Activated CD4-positive, alpha-beta T cell treated with anti-CD3 and anti-CD28 coated beads for 1 hour (primary cell): ENCODE data around the gene LRBA.
"Not testable (repeated sequence)": the region's sequence is repeated elsewhere in the genome, so short reads cannot be mapped to it uniquely, and the experiment has no call there.

Experiments
- DNase-seq: peaks from one replicate; pipeline ENCODE4 v3.0.0-alpha.2; 2020

LRBA gene

DNA sequence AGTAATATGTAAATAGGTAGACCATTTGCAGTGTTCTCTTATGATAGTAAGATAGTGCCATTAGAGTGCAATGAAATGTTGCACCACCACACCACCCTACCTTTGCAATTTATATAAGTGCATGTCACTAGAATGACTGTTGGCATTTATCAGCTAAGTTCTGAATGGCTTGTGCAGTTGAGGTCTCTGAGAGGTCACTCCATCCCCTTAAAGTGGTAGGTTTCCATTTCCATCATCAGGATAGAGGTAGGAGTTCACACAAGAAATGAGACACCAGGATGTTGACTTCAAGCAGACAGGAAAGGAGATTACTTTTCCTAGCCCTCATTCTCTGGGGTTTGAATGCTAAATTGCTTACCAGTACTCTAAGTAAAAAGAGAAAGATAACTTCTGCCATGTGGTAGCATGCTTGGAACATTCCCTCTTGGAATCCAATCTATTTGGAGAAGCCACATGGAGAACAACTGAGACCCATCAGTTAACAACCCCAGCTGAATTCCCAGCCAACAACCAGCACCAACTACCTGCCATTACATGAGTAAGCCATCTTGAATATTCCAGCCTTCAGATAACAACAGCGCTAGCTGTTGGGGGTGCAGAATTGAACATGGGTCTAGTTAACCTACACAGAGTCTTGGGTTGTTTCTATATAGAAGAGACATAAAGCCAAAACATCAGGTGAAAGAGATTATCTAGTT is 6.7 kb upstream of the LRBA start:
- no peak for DNase-seq

DNA sequence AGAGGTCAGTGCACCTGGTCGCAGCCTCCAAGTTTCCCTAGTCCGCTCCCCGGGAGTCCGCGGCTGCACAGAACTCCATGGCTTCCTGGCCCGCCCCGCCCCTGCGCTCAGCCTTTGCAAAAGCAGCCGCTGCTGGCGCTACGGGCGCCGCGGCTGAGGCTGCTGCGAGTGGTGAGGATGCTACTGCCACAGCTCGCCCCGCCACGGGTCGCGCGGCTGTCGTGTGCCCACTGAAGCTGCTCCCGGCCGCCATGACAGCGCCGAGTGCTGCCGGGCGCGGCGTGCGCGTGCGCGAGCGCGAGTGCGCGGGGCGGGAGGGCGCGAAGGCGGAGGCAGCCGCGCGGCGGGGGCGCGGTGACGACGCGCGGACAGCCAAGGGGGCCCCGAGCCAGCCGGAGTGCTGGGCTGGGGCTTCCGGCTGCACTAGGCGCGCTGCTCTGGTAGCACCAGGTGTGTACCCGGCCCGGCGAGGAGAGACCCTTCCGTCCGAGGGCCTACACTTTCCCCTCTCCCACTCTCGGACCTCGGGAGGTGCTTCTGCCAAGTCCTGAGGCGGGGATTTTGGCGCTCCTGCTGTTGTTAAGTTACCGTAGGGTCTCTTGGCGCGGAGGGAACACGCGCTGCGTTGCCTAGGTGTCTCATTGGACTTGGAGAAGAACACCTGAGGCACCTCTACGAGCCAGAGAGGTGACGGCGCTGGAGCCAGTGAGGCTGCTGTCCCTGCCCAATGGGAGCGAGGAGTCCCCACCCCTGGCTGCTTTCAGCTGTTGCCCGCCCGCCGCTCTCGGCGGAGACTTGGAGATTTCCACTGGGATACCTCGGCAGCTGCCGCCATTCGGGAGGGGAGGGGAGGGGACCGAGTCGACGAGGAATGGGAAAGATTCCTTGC is 619 bp upstream of the LRBA start:
- DNase-seq = peak; percentile 73

DNA sequence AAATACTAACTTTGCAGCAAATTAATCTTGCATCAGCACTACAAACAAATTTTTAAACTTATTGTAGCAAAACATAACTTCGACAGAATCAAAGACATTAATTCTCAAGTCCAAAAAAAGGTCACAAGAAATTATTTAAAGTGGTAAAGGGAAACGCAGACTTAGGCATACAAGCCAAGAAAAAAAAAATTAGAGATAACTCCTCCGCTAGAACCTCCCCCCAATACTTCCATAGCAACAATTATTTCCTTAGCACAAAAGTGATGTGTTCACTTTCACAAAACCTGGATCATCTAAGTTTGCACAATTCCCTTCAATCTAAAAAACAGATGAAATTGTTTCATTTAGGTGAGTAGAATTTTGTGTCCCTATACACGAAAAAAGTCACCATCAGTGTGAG is 1.1 kb downstream of the LRBA start:
- DNase-seq = no peak

DNA sequence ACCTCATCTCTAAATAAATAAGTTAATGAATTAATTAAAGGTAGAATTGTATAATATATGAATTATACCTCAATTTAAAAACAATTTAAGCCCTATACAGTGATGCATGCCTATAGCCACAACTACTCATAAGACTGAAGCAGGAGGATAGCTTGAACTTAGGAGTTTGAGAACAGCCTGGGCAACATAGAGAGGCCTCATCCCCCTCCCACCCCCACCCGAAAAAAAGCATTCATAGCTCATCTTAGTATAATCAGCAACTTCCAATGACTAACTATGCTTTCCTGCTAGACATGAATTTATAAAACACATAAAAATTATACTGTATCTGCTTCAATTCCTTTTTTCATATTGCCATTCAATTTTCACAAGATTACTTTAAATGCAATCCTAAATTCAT is 1.6 kb downstream of the LRBA start:
- no peak for DNase-seq

DNA sequence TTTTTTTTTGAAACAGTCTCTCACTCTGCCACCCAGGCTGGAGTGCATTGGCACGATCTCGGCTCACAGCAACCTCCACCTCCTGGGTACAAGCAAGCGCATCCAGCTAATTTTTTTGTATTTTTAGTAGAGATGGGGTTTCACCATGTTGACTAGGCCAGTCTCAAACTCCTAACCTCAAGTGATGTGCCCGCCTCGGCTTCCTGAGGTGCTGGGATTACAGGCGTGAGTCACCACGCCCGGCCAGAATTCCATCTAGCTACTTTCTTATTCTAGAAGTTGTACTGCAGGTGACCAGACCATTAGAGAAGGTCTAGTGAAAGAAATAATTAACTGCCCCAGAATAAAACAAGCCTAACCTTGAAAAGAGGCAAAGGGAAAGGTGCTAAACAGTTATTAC is 2.3 kb downstream of the LRBA start:
- no peak for DNase-seq

DNA sequence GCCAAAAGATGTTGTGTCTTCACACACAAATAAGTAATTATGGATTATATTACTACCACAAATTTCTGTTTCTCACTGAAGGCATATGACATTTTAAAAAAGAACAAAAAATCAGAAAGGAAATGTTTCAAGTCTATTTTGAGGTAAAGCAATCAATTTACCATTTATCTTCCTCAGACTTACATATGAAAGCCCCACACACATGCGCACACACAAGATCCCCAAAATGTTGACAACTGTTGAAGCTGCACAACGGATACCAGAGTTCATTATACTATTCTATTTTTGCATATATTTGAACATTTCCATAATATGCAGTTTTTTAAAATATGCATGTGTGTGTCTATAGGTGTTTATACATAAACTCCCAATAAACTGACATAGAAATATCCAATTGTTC is 2.7 kb downstream of the LRBA start:
- DNase-seq = no peak

DNA sequence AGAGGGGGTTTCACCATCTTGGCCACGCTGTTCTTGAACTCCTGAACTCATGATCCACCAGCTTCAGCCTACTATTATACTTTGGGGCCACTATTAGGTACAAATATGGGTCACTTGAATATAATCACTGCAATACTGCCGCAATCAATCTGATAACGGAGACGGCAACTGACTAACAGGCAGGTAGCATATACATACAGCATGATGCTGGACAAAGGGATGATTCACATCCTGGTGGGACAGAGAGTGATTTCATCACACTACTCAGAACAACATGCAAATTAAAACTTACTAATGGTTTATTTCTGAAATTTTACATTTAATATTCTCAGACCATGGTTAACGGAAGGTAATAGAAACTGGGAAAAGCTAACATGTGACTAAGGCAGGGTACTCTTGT is 10.9 kb downstream of the LRBA start:
- DNase-seq = no peak

DNA sequence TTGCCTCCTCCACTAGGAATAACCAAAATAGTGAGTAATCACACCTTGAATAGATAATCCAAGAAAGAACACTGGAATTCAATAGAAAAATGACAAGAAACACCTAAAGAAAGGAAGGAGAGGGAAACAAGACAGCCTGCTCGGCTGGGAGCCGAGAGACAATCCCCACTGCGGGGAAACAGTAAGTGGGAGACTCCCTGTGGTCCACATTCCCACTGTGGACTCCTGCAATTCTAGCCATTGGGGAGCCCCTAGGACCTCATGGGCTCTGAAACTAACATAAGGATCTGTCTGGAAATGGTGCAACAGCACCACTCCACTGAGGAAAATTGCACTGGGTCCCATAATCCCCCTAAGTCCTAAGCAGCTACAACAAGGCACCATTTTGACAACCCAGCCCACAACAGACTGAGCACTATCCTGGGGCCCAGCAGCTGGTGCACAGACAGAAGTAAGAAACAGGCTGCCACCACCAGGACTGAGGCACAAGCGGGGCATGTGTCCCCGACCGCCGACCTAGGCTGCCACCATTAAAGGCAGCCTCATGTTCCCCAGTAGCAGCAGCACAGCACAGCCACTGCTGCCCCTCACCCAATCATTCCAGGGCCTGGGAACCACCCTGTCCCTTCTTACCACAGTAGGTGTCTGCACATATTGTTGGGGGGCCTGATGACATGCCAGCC is 14.2 kb downstream of the LRBA start:
- no peak for DNase-seq

DNA sequence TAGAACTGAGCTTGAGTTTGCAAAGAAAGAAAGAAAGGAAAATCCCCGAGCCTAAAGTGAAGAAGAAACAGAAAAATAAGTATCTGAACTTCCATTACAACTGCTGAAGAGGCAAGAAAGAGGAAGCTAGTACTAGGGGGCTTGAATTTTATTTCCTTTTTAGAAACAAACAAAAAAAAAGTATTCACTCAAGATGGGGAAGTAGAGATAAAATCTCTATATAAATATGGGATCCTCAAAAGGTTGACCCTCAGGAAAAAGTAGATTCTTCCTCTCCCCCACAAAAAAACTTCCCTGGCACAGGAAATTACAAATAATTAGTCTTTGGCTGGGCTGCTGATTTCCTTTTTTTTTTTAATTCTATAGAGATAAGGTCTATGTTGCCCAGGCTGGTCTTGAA is 16.0 kb downstream of the LRBA start:
- no peak for DNase-seq

DNA sequence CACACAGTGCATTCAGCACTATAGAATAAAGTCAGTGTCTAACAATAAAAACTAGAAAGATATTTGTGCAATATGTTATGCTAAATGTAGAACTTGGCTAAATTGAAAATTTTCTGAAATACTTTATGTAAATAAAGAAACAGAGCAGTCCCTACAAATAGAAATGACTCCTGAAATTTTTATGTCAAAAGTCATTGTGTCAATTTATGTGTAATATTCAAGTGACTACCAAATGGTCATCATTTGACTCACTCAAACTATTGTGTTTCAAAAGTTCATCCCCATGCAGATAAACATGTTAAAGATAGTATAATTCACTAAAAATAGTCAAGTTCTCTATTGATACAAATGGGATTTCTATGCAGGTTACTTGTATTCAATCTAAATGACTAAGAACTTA is 17.9 kb downstream of the LRBA start:
- no peak for DNase-seq

DNA sequence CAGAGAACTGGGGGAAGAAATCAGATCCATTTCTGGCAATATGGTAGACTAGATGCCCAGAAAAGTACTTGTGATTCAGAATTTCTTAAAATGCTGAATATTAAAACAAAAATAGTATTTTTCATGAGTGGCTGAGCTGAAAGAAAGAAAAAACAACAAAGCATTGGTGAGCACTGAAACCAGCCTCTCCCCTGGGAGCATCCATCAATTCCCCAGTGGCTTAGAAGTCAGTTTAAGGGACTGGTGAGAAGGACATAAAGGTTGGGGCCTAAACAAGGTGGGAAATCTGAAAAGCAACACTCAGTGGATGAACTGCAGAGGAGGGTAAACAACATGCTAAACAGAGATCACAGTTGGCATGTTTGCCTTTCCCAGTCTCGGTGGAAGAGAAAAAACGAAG is 20.4 kb downstream of the LRBA start:
- no peak for DNase-seq

DNA sequence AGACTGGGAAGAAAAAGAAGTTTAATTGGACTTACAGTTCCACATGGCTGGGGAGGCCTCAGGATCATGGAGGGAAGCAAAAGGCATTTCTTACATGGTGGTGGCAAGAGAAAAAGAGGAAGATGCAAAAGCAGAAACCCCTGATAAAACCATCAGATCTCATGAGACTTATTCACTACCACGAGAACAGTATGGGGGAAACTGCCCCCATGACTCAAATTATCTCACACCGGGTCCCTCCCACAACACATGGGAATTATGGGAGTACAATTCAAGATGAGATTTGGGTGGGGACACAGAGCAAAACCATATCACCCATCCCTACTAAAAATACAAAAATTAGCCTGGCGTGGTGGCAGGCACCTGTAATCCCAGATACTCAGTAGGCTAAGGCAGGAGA is 21.5 kb downstream of the LRBA start:
- not testable (repeated sequence) for DNase-seq

DNA sequence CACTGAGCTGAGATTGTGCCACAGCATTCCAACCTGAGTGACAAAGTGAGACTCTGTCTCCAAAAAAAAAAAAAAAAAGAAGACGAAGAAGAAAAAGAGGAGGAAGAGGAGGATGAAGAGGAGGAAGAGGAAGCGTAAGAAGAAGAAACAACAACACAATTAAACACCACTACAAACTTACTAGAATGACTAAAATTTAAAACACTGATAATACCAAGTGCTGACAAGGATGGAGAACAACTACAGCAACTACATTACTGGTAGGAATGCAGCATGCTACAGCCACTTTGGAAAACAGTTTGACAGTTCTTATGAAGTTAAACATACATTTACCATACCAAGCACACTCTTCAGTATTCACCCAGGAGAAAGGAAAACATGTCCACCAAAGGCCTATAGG is 24.1 kb downstream of the LRBA start:
- no peak for DNase-seq

DNA sequence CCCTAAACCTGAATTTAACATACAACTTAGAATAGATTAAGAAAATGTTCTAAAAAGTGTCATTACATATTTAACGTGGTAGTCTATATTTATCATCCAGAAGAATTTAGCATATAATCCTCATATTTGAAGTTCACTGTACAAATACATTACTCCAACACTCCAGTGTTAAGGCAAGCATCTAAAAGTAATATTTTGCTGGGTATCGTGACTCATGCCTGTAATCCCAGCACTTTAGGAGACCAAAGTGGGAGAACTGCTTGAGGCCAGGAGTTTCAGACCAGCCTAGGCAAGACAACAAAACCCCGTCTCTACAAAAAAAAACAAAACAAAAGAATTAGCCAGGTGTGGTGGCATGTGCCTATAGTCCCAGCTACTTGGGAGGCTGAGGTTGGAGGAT is 24.8 kb downstream of the LRBA start:
- no peak for DNase-seq

DNA sequence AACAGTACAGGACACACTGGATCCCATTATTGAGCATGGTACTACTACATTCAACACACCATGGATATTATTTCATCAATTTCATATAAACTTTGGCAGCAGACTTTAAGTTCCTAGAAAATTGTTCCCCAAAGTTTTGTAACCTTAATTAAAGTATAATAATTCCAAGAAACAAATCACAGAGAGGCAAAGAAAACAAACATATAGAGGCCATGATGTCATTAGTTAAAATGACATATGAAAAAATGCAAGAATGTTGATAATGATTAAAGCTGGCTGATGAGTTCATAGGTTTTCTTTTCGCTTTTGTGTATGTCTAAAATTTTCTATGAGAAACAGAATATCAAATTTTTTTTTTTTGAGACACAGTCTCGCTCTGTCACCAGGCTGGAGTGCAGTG is 26.8 kb downstream of the LRBA start:
- DNase-seq = no peak

DNA sequence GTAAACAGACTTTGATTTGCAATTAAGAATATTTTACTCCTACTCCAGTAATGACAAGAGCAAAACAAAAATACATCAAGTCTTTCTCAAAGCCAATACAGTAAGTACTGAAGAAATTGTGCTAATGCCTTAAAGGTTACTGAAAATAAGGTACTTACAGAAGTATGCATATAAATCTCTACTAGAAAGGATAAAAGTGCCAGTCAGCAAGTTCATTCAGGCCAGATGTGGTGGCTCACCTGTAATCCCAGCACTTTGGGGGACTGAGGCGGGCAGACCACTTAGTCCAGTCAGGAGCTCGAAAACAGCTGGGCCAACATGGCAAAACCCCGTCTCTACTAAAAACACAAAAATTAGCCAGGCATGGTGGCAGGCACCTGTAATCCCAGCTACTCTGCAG is 27.9 kb downstream of the LRBA start:
- no peak for DNase-seq

DNA sequence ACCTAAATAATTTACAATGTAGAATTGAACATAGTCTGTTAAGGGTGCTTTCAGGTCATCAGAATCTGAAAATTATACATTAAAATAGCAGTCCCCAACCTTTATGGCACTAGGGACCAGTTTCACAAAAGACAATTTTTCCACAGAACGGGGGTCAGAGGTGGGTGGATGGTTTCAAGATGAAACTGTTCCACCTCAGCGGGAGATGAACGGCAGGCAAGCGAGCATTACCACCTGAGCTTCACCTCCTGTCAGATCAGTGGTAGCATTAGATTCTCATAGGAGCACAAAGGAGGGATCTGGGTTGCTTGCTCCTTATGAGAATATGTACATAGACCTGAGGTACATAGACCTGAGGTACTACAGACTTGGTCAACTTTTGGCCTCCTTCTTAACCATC is 29.0 kb downstream of the LRBA start:
- DNase-seq = no peak

DNA sequence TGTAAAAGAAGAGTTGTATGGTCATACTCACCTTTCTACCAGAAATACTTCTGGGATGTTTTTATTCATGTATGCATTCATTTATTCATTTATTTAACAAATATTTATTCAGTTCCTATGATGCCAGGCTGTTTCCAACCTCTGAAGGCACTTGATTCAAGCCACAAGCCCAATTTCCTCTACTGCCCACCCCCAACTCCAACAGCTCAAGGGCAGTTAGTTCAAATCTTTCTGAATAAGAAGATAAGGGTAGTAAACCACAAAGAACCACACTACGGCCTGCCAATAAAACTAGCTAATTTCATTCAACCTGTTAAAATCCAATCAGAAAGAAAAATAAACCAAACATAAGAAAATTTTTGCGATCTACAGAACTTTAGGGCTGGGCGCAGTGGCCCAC is 31.2 kb downstream of the LRBA start:
- no peak for DNase-seq

DNA sequence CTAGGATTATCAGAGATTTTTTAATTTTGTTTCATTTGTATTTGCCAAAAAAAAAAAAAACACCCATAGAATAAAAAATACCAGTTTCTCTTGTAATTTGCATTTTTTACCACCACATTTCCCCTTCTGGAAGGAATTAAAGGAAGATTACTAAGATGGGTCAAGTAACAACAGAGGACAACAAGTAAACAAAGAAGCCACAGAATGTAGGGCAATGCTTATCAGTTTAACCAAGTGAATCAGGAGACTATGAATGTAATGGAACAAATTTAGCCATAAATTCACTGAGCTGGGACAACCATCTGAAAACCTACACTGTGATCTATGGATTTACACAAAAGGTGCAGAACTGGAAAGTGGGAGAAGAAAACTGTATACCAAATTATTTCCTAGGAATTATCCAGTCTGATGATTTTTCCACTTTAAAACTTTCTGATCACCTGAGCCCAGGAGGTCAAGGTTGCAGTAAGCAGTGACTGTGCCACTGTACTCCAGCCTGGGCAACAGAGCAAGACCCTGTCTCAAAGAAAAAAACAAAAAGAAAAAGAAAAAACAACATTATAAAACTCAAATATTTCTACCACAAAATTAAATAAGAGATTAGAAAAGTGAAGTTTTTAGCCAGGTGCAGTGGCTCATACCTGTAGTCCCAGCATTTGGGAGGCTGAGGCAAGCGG is 32.4 kb downstream of the LRBA start:
- no peak for DNase-seq

DNA sequence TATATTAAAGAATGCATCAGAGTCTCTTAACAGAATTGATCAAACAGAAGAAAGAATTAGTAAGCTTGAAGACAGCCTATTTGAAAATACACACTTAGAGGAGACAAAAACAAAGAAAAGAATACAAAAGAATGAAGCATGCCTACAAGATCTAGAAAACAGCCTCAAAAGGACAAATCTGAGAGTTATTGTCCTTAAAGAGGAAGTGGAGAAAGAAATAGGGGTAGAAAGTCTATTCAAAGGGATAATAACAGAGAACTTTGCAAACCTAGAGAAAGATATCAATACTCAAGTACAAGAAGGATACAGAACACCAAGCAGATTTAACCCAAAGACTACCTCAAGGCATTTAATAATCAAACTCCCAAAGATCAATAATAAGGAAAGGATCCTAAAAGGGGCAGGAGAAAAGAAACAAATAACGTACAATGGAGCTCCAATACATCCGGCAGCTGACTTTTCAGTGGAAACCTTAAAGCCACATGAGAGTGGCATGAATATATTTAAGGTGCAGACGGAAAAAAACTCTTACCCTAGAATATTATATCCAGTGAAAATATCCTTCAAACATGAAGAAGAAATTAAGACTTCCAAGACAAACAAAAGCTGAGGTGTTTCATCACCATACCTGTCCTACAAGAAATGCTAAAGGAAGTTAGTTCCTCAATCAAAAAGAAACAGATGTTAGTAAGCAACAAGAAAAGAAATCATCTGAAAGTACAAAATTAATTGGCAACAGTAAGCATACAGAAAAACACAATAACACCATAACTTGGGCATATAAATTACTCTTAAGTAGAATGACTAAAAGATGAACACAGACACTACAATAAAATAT is 36.1 kb downstream of the LRBA start:
- DNase-seq = no peak

DNA sequence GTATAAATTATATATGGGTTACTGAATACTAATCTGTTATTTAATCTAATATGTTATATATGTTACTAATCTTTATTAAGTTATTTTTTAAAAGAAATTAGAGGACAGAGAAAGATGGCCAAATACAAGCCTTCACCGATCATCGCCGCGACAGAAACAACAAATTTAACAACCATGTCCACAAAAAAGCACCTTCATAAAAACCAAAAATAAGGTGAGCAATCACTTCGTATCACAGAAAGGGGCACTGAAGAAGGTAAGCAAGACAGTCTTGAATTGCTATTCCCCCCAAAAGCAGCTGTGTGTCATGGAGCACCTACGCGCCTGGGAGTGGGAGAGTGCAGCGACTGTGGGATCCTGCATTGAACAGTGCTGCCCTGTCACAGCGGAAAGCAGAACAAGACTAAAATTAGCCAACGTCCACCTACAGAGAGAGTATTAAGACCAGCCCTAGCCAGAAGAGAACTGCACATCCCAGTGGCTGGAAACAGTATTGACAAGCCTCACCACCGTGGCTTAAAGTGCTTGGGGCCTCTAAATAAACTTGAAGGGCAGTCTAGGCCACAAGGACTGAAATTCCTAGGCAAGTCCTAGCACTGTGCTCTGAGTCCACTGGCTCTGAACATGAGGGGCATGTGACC is 38.5 kb downstream of the LRBA start:
- no peak for DNase-seq

DNA sequence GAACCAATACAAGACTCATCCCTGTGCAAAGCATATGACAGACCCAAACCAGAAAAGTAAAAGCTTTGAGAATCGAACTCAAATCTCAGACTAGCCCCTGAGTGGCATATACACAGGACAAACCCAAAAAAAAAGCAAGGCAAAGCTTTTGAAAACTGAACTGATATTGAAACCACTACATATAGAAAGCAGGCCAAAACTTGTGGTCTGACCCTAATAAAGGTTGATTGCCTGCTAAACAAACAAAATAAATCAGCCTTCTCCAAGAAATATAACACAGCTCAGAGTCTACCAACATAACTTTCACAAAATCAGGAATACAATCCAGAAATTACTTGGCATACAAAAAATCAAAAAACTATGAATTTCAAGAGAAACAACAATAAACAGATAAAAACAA is 40.3 kb downstream of the LRBA start:
- no peak for DNase-seq
